Mammary epithelial cell (primary cell): ENCODE results near the gene WNT10A.

ENCODE experiments used
- EZH2 ChIP-seq: IDR thresholded peaks from 2 replicates; pipeline ENCODE4 v1.6.1; 2012; ENCODE audit warnings: low read length, inconsistent platforms, borderline replicate concordance
- TF ChIP-seq, protein P1 (sequence below), 2 donors: IDR thresholded peaks in 1 of 2; conservative IDR thresholded peaks in 1 of 2; 2 replicates each; pipeline ENCODE4 v1.5.1; 2011 to 2012; ENCODE audit warnings: inconsistent platforms in 2 of 2, low read length in 2 of 2, mild to moderate bottlenecking in 2 of 2, control low read depth in 1 of 2, low read depth in 1 of 2; ENCODE audit not compliant: insufficient read depth in 1 of 2; ENCODE audit errors: extremely low read depth in 1 of 2

DNA sequence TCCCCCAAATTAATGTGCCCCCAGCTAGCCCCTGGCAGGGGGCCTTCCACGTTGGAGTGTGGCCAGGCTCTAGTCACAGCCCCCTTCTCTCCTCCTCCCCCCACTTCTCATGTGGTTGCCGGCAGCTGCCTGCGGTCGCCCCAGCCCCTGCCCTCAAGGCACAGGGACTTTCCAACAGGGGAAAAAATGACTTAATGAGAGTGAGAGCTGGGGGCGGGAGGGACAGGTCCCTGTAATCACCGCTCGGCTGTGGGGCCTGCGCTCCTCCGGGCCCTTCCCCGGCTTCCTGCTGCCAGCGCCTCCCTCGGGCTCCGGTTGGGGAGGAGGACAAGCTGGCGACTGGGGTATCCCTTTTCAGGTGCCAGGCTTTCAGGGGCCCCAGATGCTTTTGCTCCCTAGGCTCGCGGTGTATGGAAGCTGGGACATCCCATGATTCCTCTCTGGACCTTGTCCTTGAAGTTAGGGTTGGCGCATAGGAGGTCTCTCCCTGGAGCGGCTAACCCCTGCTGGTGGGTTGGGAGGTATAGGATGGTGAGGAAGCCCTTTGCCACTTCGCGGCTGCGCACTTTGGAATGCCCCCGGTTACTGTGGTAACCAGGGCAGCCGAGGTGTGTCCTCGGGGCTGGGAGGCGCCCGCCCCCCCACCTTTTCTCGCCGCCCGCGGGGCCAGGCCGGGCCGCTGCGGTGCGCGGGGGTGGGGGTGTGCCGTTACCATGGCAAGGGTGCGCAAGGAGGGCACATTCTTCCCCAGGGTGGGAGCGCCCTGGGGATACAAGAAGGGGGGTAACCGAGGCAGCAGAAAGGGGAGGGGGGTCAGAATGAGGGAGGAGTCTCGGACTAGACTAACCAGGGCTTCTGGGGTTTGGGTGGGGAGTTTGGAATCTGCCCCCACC lies 16.1 kb downstream of the WNT10A start:
- TF ChIP-seq, protein P1, sequence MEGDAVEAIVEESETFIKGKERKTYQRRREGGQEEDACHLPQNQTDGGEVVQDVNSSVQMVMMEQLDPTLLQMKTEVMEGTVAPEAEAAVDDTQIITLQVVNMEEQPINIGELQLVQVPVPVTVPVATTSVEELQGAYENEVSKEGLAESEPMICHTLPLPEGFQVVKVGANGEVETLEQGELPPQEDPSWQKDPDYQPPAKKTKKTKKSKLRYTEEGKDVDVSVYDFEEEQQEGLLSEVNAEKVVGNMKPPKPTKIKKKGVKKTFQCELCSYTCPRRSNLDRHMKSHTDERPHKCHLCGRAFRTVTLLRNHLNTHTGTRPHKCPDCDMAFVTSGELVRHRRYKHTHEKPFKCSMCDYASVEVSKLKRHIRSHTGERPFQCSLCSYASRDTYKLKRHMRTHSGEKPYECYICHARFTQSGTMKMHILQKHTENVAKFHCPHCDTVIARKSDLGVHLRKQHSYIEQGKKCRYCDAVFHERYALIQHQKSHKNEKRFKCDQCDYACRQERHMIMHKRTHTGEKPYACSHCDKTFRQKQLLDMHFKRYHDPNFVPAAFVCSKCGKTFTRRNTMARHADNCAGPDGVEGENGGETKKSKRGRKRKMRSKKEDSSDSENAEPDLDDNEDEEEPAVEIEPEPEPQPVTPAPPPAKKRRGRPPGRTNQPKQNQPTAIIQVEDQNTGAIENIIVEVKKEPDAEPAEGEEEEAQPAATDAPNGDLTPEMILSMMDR (conservative IDR thresholded peaks at IDR 0.05 in 1 of 2, IDR thresholded peaks at IDR 0.05 in 1 of 2; ENCODE audit: extremely low read depth in 1 of 2, insufficient read depth in 1 of 2, low read depth in 1 of 2, low read length in 2 of 2): no peak
- TF ChIP-seq EZH2: no peak
